ENCODE measurements around the gene ASPM.

GRCh38 chr1:197116156-197116555 is 30.3 kb downstream of the ASPM start:
- no peak for TF ChIP-seq CTCF (IDR thresholded peaks at IDR 0.05)
- no peak for TF ChIP-seq POLR2A (IDR thresholded peaks at IDR 0.05)
